ENCODE data around the gene RAET1L. TPM values are rescaled to one million over a fixed set of nuclear protein-coding genes. Genes with fewer than 3 reads are reported as not detected.
"Not testable (repeated sequence)": the region's sequence is repeated elsewhere in the genome, so short reads cannot be mapped to it uniquely, and the experiment has no call there.

The RAET1L gene
- total and polyA plus RNA-seq, 2 donors (not counting 1 experiment from before 2014, with no cell fraction given): not detected

- H3K4me1 ChIP-seq (ENCODE audit: control insufficient read depth, extremely low read depth, insufficient read depth, low read length): no peaks in the 10 kb centered on the region
- H3K4me3 ChIP-seq (replicated peaks in 1 of 4; ENCODE audit: control extremely low read depth in 1 of 4, insufficient read depth in 1 of 4, low read depth in 3 of 4, low read length in 4 of 4): no peak overlapping the region
- H2AFZ ChIP-seq (ENCODE audit: low read length): no peak overlapping the region
- H3K79me2 ChIP-seq (ENCODE audit: control insufficient read depth, insufficient read depth, low read length): no peaks in the 10 kb centered on the region
- H3K9ac ChIP-seq (ENCODE audit: insufficient read depth, low read length): no peak overlapping the region
- H3K4me2 ChIP-seq (ENCODE audit: extremely low read depth, insufficient read depth, low read length): no peak overlapping the region
- no peaks in the 10 kb centered on the region for H3K36me3 ChIP-seq (ENCODE audit: control insufficient read depth, insufficient read depth, low read length)
- no peak overlapping the region for H3K27ac ChIP-seq (ENCODE audit: insufficient read depth, low read length)
- peaks cover 26% of the 10 kb centered on the region for H3K27me3 ChIP-seq (ENCODE audit: control insufficient read depth, insufficient read depth, low read length)
- no peaks in the 10 kb centered on the region for H3K9me3 ChIP-seq (ENCODE audit: control insufficient read depth, insufficient read depth, low read depth, low read length)
- TF ChIP-seq EZH2 (IDR thresholded peaks at IDR 0.05; ENCODE audit: low read length, missing control alignments): no peak
- no peak for TF ChIP-seq CTCF (conservative IDR thresholded peaks at IDR 0.05 in 1 of 2, IDR thresholded peaks at IDR 0.05 in 1 of 2; ENCODE audit: low read depth in 1 of 2, low read length in 2 of 2)
- H4K20me1 ChIP-seq (ENCODE audit: control insufficient read depth, extremely low read depth, insufficient read depth, low read length): no peaks in the 10 kb centered on the region
- no peak for DNase-seq (ENCODE audit: low read depth in 2 of 2)
Measured at GRCh38 chr6:150027806-150028565, 2.7 kb upstream of the RAET1L start.

DNA sequence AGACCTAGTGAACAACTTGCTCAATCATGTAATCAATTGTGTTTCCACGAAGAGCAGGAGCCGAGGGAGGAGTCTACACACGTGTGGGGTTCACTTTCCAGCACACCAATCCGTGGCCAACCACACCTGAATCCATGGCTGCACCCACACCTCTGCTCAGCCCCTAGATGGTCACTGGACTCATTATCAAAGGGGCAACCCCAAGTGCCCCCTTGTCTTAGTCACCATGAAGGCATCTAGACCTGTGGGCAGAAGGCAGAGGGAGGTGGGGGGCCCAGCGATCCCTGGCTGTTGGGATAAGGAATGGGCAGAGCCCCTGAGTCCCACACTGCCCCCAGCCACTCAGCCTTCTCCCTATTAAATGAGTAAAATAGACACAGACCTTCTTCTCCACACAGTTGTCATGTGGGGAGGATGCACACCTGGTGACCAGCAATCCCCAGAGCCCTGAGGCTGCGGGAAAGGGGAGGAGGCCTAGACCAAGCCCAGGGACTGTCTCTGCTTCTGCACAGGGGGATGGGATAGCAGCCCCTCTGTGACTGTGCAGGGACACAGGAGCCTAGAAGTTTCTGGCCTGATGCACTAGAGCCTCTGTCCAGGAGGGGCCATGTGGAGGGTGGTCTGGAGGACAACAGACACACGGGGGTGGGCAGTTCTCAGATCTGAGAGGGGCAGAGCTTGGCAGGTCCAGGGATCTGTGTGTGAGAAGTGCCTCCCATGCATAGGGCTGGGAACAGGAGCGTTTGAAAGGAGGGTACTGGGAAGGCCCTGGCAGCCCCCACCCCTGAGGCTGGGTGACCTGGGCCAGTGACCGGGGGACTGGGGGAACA is 1.9 kb upstream of the RAET1L start:
- peaks cover 25% of the 10 kb centered on the region for H3K27me3 ChIP-seq (ENCODE audit: control insufficient read depth, insufficient read depth, low read length)
- H3K4me1 ChIP-seq (ENCODE audit: control insufficient read depth, extremely low read depth, insufficient read depth, low read length): no peaks in the 10 kb centered on the region
- H2AFZ ChIP-seq (ENCODE audit: low read length): no peak overlapping the region
- H3K4me2 ChIP-seq (ENCODE audit: extremely low read depth, insufficient read depth, low read length): no peak overlapping the region
- H3K9ac ChIP-seq (ENCODE audit: insufficient read depth, low read length): no peak overlapping the region
- H3K4me3 ChIP-seq (replicated peaks in 1 of 4; ENCODE audit: control extremely low read depth in 1 of 4, insufficient read depth in 1 of 4, low read depth in 3 of 4, low read length in 4 of 4): no peak overlapping the region
- no peak for TF ChIP-seq CTCF (conservative IDR thresholded peaks at IDR 0.05 in 1 of 2, IDR thresholded peaks at IDR 0.05 in 1 of 2; ENCODE audit: low read depth in 1 of 2, low read length in 2 of 2)
- no peak for TF ChIP-seq EZH2 (IDR thresholded peaks at IDR 0.05; ENCODE audit: low read length, missing control alignments)
- no peaks in the 10 kb centered on the region for H3K36me3 ChIP-seq (ENCODE audit: control insufficient read depth, insufficient read depth, low read length)
- H3K9me3 ChIP-seq (ENCODE audit: control insufficient read depth, insufficient read depth, low read depth, low read length): no peaks in the 10 kb centered on the region
- DNase-seq (ENCODE audit: low read depth in 2 of 2): no peak
- no peaks in the 10 kb centered on the region for H4K20me1 ChIP-seq (ENCODE audit: control insufficient read depth, extremely low read depth, insufficient read depth, low read length)
- H3K27ac ChIP-seq (ENCODE audit: insufficient read depth, low read length): no peak overlapping the region
- no peaks in the 10 kb centered on the region for H3K79me2 ChIP-seq (ENCODE audit: control insufficient read depth, insufficient read depth, low read length)

- DNase-seq (ENCODE audit: low read depth in 2 of 2): no peak
- H3K4me2 ChIP-seq (ENCODE audit: extremely low read depth, insufficient read depth, low read length): no peak overlapping the region
- H3K27ac ChIP-seq (ENCODE audit: insufficient read depth, low read length): no peak overlapping the region
- no peak overlapping the region for H3K9ac ChIP-seq (ENCODE audit: insufficient read depth, low read length)
- H3K4me3 ChIP-seq (replicated peaks in 1 of 4; ENCODE audit: control extremely low read depth in 1 of 4, insufficient read depth in 1 of 4, low read depth in 3 of 4, low read length in 4 of 4): no peak overlapping the region
- H2AFZ ChIP-seq (ENCODE audit: low read length): no peak overlapping the region
- no peaks in the 10 kb centered on the region for H3K36me3 ChIP-seq (ENCODE audit: control insufficient read depth, insufficient read depth, low read length)
- H3K27me3 ChIP-seq (ENCODE audit: control insufficient read depth, insufficient read depth, low read length): peaks cover 23% of the 10 kb centered on the region
- no peaks in the 10 kb centered on the region for H3K9me3 ChIP-seq (ENCODE audit: control insufficient read depth, insufficient read depth, low read depth, low read length)
- H4K20me1 ChIP-seq (ENCODE audit: control insufficient read depth, extremely low read depth, insufficient read depth, low read length): no peaks in the 10 kb centered on the region
- TF ChIP-seq CTCF (conservative IDR thresholded peaks at IDR 0.05 in 1 of 2, IDR thresholded peaks at IDR 0.05 in 1 of 2; ENCODE audit: low read depth in 1 of 2, low read length in 2 of 2) (no peak), EZH2 (IDR thresholded peaks at IDR 0.05; ENCODE audit: low read length, missing control alignments) (no peak)
- no peaks in the 10 kb centered on the region for H3K79me2 ChIP-seq (ENCODE audit: control insufficient read depth, insufficient read depth, low read length)
- no peaks in the 10 kb centered on the region for H3K4me1 ChIP-seq (ENCODE audit: control insufficient read depth, extremely low read depth, insufficient read depth, low read length)
Measured at GRCh38 chr6:150024646-150025155, 631 bp downstream of the RAET1L start.

DNA sequence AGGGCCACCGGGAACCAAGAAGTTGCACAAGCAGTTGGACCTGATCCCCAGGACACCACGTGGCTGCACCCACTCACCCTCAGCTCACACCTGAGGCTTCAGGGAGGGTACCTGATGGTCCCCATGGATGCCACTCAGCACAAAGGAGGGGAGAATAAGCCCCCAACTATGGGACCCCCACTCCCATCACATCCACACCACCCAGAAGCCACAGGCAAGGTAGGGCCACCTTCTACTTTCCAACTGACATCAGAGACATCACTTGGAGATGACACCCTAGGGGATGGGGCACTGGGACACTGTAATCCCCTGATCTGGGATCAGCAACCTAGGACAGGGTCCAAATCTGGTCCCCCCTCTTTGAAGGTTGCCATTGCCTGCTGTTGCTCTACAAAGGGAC is 1.3 kb downstream of the RAET1L start:
- not testable (repeated sequence) for DNase-seq (ENCODE audit: low read depth in 2 of 2); H4K20me1 ChIP-seq (ENCODE audit: control insufficient read depth, extremely low read depth, insufficient read depth, low read length)

More for the DNA sequence above, 1.3 kb downstream of the RAET1L start:
- H3K4me1 ChIP-seq (ENCODE audit: control insufficient read depth, extremely low read depth, insufficient read depth, low read length); H3K4me2 ChIP-seq (ENCODE audit: extremely low read depth, insufficient read depth, low read length); H3K9me3 ChIP-seq (ENCODE audit: control insufficient read depth, insufficient read depth, low read depth, low read length); H3K36me3 ChIP-seq (ENCODE audit: control insufficient read depth, insufficient read depth, low read length); H3K27ac ChIP-seq (ENCODE audit: insufficient read depth, low read length); H3K79me2 ChIP-seq (ENCODE audit: control insufficient read depth, insufficient read depth, low read length); H2AFZ ChIP-seq (ENCODE audit: low read length); H3K4me3 ChIP-seq (replicated peaks in 1 of 4; ENCODE audit: control extremely low read depth in 1 of 4, insufficient read depth in 1 of 4, low read depth in 3 of 4, low read length in 4 of 4); H3K9ac ChIP-seq (ENCODE audit: insufficient read depth, low read length): not testable (repeated sequence)
- peaks cover 22% of the 10 kb centered on the region for H3K27me3 ChIP-seq (ENCODE audit: control insufficient read depth, insufficient read depth, low read length)

Data from fibroblast of lung (primary cell).